Keratinocyte (primary cell): ENCODE measurements around the gene TXNL4A.

Experiments
- EZH2 ChIP-seq: IDR thresholded peaks from one replicate; pipeline ENCODE4 v1.6.1; 2012; ENCODE audit warnings: inconsistent platforms, mild to moderate bottlenecking, low read length, moderate library complexity
- TF ChIP-seq, protein P1 (sequence below), 3 experiments: IDR thresholded peaks in 1 of 3; conservative IDR thresholded peaks in 1 of 3; optimal IDR thresholded peaks in 1 of 3; 2 replicates in 2 of 3; 3 replicates in 1 of 3; pipeline versions ENCODE3 to v1.5.1; 2011; ENCODE audit warnings: low read length in 3 of 3, mild to moderate bottlenecking in 3 of 3, moderate library complexity in 2 of 3, control low read depth in 1 of 3, inconsistent platforms in 1 of 3; ENCODE audit not compliant: insufficient read depth in 2 of 3; ENCODE audit errors: extremely low read depth in 1 of 3

DNA sequence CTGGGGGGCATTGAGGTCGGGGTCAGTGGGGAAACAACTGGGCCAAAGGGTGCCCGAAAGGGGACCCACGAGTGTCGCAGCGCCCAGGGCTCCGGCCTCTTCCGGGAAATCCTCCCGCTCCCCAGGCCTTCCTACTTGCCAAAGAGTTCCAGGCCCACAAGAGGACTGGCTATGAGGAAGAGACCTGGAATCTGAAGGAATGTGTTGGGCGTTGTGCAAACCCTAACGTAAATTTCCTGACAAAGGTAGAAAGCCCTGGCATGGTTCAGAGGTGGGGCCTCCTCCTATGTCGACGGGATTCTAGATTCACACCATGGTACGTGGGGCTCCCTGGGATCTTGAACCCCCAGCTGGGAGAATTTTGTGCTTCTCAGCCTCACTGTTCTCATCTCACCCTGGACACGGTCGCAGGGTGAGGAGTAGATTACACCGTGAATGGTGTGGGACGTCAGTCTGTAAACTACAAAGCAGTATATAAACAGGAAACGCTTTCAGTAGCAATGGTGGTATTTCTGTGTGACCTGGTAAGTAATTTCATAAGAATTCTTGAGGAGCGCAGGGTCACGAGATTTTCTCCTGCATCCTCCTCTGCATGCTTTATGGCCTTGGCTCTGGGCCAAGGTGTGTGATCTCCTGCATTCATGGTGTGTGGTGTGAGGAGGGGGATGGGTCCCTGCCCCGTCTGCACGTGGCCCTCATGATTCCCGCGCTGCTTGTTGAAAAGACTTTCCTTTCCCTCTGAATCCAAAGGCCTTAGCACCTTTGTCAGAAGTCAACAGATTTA lies 23.1 kb downstream of the TXNL4A start:
- no peak for TF ChIP-seq EZH2
- TF ChIP-seq, protein P1, sequence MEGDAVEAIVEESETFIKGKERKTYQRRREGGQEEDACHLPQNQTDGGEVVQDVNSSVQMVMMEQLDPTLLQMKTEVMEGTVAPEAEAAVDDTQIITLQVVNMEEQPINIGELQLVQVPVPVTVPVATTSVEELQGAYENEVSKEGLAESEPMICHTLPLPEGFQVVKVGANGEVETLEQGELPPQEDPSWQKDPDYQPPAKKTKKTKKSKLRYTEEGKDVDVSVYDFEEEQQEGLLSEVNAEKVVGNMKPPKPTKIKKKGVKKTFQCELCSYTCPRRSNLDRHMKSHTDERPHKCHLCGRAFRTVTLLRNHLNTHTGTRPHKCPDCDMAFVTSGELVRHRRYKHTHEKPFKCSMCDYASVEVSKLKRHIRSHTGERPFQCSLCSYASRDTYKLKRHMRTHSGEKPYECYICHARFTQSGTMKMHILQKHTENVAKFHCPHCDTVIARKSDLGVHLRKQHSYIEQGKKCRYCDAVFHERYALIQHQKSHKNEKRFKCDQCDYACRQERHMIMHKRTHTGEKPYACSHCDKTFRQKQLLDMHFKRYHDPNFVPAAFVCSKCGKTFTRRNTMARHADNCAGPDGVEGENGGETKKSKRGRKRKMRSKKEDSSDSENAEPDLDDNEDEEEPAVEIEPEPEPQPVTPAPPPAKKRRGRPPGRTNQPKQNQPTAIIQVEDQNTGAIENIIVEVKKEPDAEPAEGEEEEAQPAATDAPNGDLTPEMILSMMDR (optimal IDR thresholded peaks at IDR 0.05 in 1 of 3, IDR thresholded peaks at IDR 0.05 in 1 of 3, conservative IDR thresholded peaks at IDR 0.05 in 1 of 3; ENCODE audit: extremely low read depth in 1 of 3, insufficient read depth in 2 of 3, low read length in 3 of 3) = no peak
